ENCODE data around the gene EXOC3L1. TPM values are rescaled to one million over a fixed set of nuclear protein-coding genes. Genes with fewer than 3 reads are reported as not detected.
A peak's percentile ranks its signal among the peaks of the same experiment; 100 is the strongest.

Gene EXOC3L1
- total and polyA plus RNA-seq, 2 of the 13 experiments (the other 11 are each of a cell fraction or from before 2014, with no cell fraction given), result 0.12 TPM; not detected in 1

GRCh38 chr16:67207249-67208091, 17.5 kb upstream of the EXOC3L1 start:
- intact Hi-C loops (cut with micrococcal nuclease; ENCODE audit: unreplicated experiment), result no loop called here
- no peak for FAIRE-seq
- Histone ChIP-seq H3K9me3 (ENCODE audit: low read length) (no peaks in the 10 kb centered on the region), H2AFZ (ENCODE audit: low read length) (no peak overlapping the region), H3K36me3 (replicated peaks in 1 of 2; ENCODE audit: control insufficient read depth in 1 of 2, insufficient read depth in 2 of 2, low read length in 2 of 2) (peaks cover 9 to 10% of the 10 kb centered on the region in 2 experiments; a peak in 3 of 5 replicates), H4K20me1 (ENCODE audit: insufficient read depth, low read length) (no peaks in the 10 kb centered on the region), H3K9ac (ENCODE audit: insufficient read depth, low read depth, low read length) (peak overlapping the region; percentile 5; the same call in 1 of the 2 replicates), H3K4me2 (ENCODE audit: low read depth, low read length) (peak overlapping the region; percentile 4; the same call in 1 of the 2 replicates), H3K27ac (ENCODE audit: extremely low read length, insufficient read depth, low read length) (no peak overlapping the region), H3K4me3 (replicated peaks in 1 of 3; ENCODE audit: insufficient read depth in 1 of 3, low read depth in 2 of 3, low read length in 3 of 3) (no peak overlapping the region; a peak in 1 of 6 replicates), H3K79me2 (ENCODE audit: insufficient read depth, low read length) (no peaks in the 10 kb centered on the region), H3K4me1 (ENCODE audit: insufficient read depth, low read length) (peaks cover 55% of the 10 kb centered on the region), H3K27me3 (ENCODE audit: control insufficient read depth in 1 of 2, insufficient read depth in 2 of 2, low read length in 2 of 2) (no peaks in the 10 kb centered on the region)
- peak; percentile 15 for ATAC-seq
- CTCF ChIA-PET (ENCODE audit: low intra/inter-chr PET ratio, low total read pairs), result no interaction called here
- BruUV-seq (replicated peaks), result no TSS peak
- DNase-seq (ENCODE audit: low spot score), result no peak
- POLR2A ChIA-PET, result interaction anchor here (0.5 to 2.1 kb wide), 7 partner anchors 9 to 40 kb away, joined by 3 to 6 read pairs (median 3); partner anchors contain the start of genes FHOD1, NOL3 and TMEM208
- in situ Hi-C loops (cut with HindIII; ENCODE audit: extremely low pct_ligation_motif_present, low pct_unique_long_range_greater_than_20kb), result no loop called here
- WGBS (ENCODE audit: low lambda C conversion rate), result 52% methylated on average over 15 of the region's 21 CpGs
- no peak for TF ChIP-seq ARNT (IDR thresholded peaks at IDR 0.05)
- TF ChIP-seq HMGXB4 (CRISPR knock-in tag; IDR thresholded peaks at IDR 0.05; ENCODE audit: borderline replicate concordance in 1 of 2, low read depth in 1 of 2), result no peak
- TF ChIP-seq THAP9 (CRISPR knock-in tag; IDR thresholded peaks at IDR 0.05; ENCODE audit: borderline replicate concordance), result no peak
- TF ChIP-seq IRF9 (CRISPR knock-in tag; IDR thresholded peaks at IDR 0.05; ENCODE audit: borderline replicate concordance), result no peak
- TF ChIP-seq ZNF704 (CRISPR knock-in tag; IDR thresholded peaks at IDR 0.05; ENCODE audit: borderline replicate concordance), result no peak
- TF ChIP-seq ZNF768 (CRISPR knock-in tag; IDR thresholded peaks at IDR 0.05), result peak; percentile 53; the same call in 1 of the 2 replicates
- no peak for TF ChIP-seq ZNF512B (CRISPR knock-in tag; IDR thresholded peaks at IDR 0.05; ENCODE audit: borderline replicate concordance)
- no peak for TF ChIP-seq ZKSCAN1 (IDR thresholded peaks at IDR 0.05; ENCODE audit: low read length)
- TF ChIP-seq LBX2 (CRISPR knock-in tag; IDR thresholded peaks at IDR 0.05; ENCODE audit: borderline replicate concordance), result peak; percentile 60; the same call in 1 of the 2 replicates

Measured in HepG2 (cell line).